RWPE2 (cell line): ENCODE results near the gene PTPRM.

Experiments
- ATAC-seq: fragments of 200-7000 bp; cut with Tn5 transposase; 3 replicates; pipeline ENCODE4 v1.9.1; 2021; ENCODE audit warnings: low read depth
- DNase-seq: peaks from one replicate; pipeline ENCODE4 v3.0.0-alpha.2; 2020; ENCODE audit warnings: low spot score
- H3K27ac ChIP-seq: fragments of 450-650 bp; 2 replicates; pipeline ENCODE4 v1.5.1; 2017; ENCODE audit warnings: mild to moderate bottlenecking; ENCODE audit not compliant: poor library complexity, severe bottlenecking
- H3K27me3 ChIP-seq: fragments of 250-450 bp; sonication (Bioruptor Pico); 2 replicates; pipeline ENCODE4 v1.5.1; 2021; ENCODE audit warnings: mild to moderate bottlenecking, moderate library complexity; ENCODE audit not compliant: insufficient read depth, poor library complexity, severe bottlenecking
- H3K36me3 ChIP-seq: fragments of 250-450 bp; sonication (Bioruptor Pico); 2 replicates; pipeline ENCODE4 v1.5.1; 2020; ENCODE audit warnings: low read depth, mild to moderate bottlenecking, moderate library complexity
- H3K4me1 ChIP-seq: fragments of 250-450 bp; sonication (Bioruptor Pico); 2 replicates; pipeline ENCODE4 v1.5.1; 2021; ENCODE audit warnings: mild to moderate bottlenecking, moderate library complexity; ENCODE audit not compliant: insufficient read depth, poor library complexity, severe bottlenecking
- H3K4me3 ChIP-seq: fragments of 250-450 bp; sonication (Bioruptor Pico); 2 replicates; pipeline ENCODE4 v1.5.1; 2021; ENCODE audit warnings: mild to moderate bottlenecking, moderate library complexity; ENCODE audit not compliant: severe bottlenecking
- H3K9me3 ChIP-seq: fragments of 250-450 bp; sonication (Bioruptor Pico); 2 replicates; pipeline ENCODE4 v1.5.1; 2021; ENCODE audit warnings: mild to moderate bottlenecking, moderate library complexity; ENCODE audit not compliant: severe bottlenecking
- CTCF ChIP-seq: fragments of 450-650 bp; IDR thresholded peaks from one replicate; pipeline ENCODE4 v1.5.1; 2017; ENCODE audit warnings: mild to moderate bottlenecking, moderate library complexity; ENCODE audit not compliant: poor library complexity, severe bottlenecking

The PTPRM gene

DNA sequence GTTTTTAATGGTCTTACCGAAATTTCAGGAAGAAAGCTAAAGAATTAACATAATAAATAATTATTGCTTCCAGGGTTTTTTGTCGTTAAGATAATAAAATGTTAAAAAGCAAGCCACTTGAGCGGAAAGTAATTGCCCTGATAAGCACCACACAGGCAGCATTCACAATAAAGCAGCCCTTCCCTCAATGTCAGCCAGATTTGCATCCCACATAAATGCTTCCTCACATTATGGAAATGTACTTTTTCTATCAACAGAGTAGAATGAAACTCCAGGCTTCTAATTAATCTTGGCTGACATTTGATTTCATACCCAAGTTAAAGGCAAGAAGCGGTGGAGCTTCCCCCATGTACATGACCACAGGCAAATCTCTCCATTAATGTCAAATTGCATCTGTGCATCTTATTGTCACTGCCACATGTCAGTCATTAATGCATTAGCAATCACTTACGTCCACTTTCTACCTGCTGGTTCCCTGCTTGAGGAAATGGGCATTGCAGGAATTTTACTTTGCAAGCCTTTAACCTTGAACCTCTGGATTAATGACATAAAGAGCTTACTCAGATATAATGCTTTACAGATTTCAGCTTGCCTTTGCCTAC, 26.2 kb downstream of the PTPRM start:
- H3K27me3 ChIP-seq = no peaks in the 10 kb centered on the region
- DNase-seq (no peak), ATAC-seq (no peak)
- H3K4me3 ChIP-seq = no peak overlapping the region
- H3K36me3 ChIP-seq = no peaks in the 10 kb centered on the region
- no peak overlapping the region for H3K27ac ChIP-seq
- TF ChIP-seq CTCF = no peak
- H3K9me3 ChIP-seq = no peaks in the 10 kb centered on the region
- no peaks in the 10 kb centered on the region for H3K4me1 ChIP-seq

GRCh38 chr18:7596147-7596546, 29.0 kb downstream of the PTPRM start:
- no peaks in the 10 kb centered on the region for H3K4me1 ChIP-seq
- ATAC-seq = peak; percentile 36; the same call in 2 of the 3 replicates
- H3K27ac ChIP-seq = no peak overlapping the region
- H3K4me3 ChIP-seq = no peak overlapping the region
- H3K36me3 ChIP-seq = no peaks in the 10 kb centered on the region
- H3K27me3 ChIP-seq = no peaks in the 10 kb centered on the region
- H3K9me3 ChIP-seq = no peaks in the 10 kb centered on the region
- DNase-seq = no peak
- TF ChIP-seq CTCF = no peak

- ATAC-seq (no peak), DNase-seq (no peak)
- H3K27ac ChIP-seq = no peak overlapping the region
- H3K4me3 ChIP-seq = no peak overlapping the region
- H3K36me3 ChIP-seq = no peaks in the 10 kb centered on the region
- no peaks in the 10 kb centered on the region for H3K9me3 ChIP-seq
- H3K4me1 ChIP-seq = no peaks in the 10 kb centered on the region
- no peak for TF ChIP-seq CTCF
- H3K27me3 ChIP-seq = no peaks in the 10 kb centered on the region
Measured at GRCh38 chr18:7597500-7597899, 30.4 kb downstream of the PTPRM start.

DNA sequence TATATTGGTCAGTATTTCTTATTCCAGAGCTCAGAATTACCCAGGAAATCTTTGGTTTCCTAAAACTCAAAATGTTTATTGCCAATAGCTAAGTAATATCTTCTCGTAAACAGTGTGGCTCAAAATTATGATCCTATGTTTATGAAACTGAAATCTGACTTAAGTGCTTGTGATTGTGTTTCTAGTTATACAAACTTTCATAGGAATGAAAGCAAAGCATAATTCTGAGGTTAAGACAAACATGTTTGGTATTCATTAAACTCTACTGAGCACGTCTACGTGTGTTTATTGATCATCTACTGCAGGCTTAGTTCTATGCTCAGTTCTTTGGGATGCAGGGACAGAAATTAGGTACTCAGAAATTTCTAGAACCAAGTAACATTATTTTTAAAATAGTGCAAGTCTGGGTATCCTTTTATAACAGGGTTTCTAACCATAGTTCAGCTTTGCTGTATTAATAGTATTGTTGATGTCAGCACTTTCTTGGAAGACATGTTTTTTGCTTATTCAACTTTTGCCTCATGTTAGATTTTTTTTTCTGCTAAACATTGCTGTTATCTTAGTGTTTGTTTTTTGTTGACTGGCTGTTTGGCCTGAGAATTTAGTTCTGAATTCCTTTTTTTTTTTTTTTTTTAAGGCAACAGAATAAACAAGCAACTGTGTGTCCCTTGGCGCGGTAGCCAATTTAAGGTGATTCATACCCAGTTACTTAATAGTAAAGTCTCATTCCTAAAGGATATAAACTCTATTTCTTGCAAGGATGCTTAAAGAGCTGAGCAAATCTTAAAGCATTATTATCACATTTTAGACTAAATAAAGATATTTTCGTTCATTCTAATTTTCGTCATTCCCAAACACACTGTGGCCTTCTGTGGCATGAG, 31.3 kb downstream of the PTPRM start:
- Histone ChIP-seq H3K27ac (no peak overlapping the region), H3K4me1 (no peaks in the 10 kb centered on the region), H3K9me3 (no peaks in the 10 kb centered on the region), H3K36me3 (no peaks in the 10 kb centered on the region), H3K4me3 (no peak overlapping the region), H3K27me3 (no peaks in the 10 kb centered on the region)
- TF ChIP-seq CTCF = no peak
- ATAC-seq (no peak), DNase-seq (no peak)

DNA sequence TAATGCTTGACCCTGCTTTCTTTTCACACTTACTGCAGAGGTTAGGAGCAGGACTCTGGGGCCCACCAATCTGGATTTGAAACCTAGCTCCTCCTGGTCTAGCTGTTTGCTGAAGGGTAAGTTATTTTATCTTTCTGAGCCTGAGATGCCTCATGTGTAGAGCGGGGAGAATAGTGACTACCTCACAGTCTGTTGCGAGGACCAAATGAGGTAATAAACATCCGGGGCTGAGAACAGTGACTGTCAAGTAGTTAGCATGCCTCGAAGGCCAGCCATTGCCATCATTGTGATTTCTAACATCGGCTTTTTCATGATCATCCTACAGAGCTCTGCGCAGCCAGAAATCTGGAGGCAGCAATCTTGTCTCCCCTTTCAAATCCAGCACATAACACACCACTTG, 32.9 kb downstream of the PTPRM start:
- no peak for ATAC-seq
- Histone ChIP-seq H3K27ac (no peak overlapping the region), H3K9me3 (no peaks in the 10 kb centered on the region), H3K27me3 (no peaks in the 10 kb centered on the region), H3K36me3 (no peaks in the 10 kb centered on the region), H3K4me3 (no peak overlapping the region), H3K4me1 (no peaks in the 10 kb centered on the region)
- no peak for TF ChIP-seq CTCF
- DNase-seq = no peak
